ENCODE measurements around the gene BRD4. TPM values are rescaled to one million over a fixed set of nuclear protein-coding genes. Genes with fewer than 3 reads are reported as not detected.
A peak's percentile ranks its signal among the peaks of the same experiment; 100 is the strongest.

Gene BRD4
- total RNA-seq, 4 donors from 2014 or later: 51.0 to 148 (median 77.5) TPM

GRCh38 chr19:15253513-15253912 is 78.8 kb downstream of the BRD4 start:
- Histone ChIP-seq H3K27ac (peak overlapping the region in 1 of 4 donors; percentile 45), H3K36me3 (peaks cover 0 to 68% (median 3%) of the 10 kb centered on the region in 3 donors)

GRCh38 chr19:15253061-15253460 is 79.3 kb downstream of the BRD4 start:
- no peak overlapping the region for H3K4me3 ChIP-seq
- H3K36me3 ChIP-seq: peaks cover 0 to 64% (median 3%) of the 10 kb centered on the region in 3 donors
- H3K9me3 ChIP-seq: no peaks in the 10 kb centered on the region
- peaks cover 0 to 48% (median 7%) of the 10 kb centered on the region in 4 donors for H3K4me1 ChIP-seq
- H3K27ac ChIP-seq: peak overlapping the region in 1 of 4 donors; percentile 45
- no peaks in the 10 kb centered on the region for H3K27me3 ChIP-seq
- no peak for TF ChIP-seq CTCF (IDR thresholded peaks at IDR 0.05)
- TF ChIP-seq POLR2A (IDR thresholded peaks at IDR 0.05): no peak
- no peak for DNase-seq

More at GRCh38 chr19:15253513-15253912, 78.8 kb downstream of the BRD4 start:
- DNase-seq: no peak
- TF ChIP-seq POLR2A (IDR thresholded peaks at IDR 0.05): no peak
- no peak for TF ChIP-seq CTCF (IDR thresholded peaks at IDR 0.05)
- H3K4me1 ChIP-seq: peaks cover 0 to 43% (median 4%) of the 10 kb centered on the region in 4 donors
- no peaks in the 10 kb centered on the region for H3K9me3 ChIP-seq
- H3K27me3 ChIP-seq: no peaks in the 10 kb centered on the region
- no peak overlapping the region for H3K4me3 ChIP-seq

- no peak overlapping the region for H3K4me3 ChIP-seq
- no peaks in the 10 kb centered on the region for H3K27me3 ChIP-seq
- no peak for DNase-seq
- H3K4me1 ChIP-seq: peaks cover 0 to 53% (median 9%) of the 10 kb centered on the region in 4 donors
- H3K27ac ChIP-seq: peak overlapping the region in 3 of 4 donors; percentile 31 to 87 (median 45)
- TF ChIP-seq CTCF (IDR thresholded peaks at IDR 0.05): peak in 4 of 6 experiments; percentile 6 to 23 (median 20)
- TF ChIP-seq POLR2A (IDR thresholded peaks at IDR 0.05): no peak
- no peaks in the 10 kb centered on the region for H3K9me3 ChIP-seq
- peaks cover 0 to 64% (median 3%) of the 10 kb centered on the region in 3 donors for H3K36me3 ChIP-seq
Observed at GRCh38 chr19:15252398-15253018, 79.8 kb downstream of the BRD4 start.

GRCh38 chr19:15251749-15252397 is 80.5 kb downstream of the BRD4 start:
- H3K4me1 ChIP-seq: peaks cover 0 to 58% (median 11%) of the 10 kb centered on the region in 4 donors

More at GRCh38 chr19:15251749-15252397, 80.5 kb downstream of the BRD4 start:
- H3K4me3 ChIP-seq: no peak overlapping the region
- H3K27me3 ChIP-seq: no peaks in the 10 kb centered on the region
- peak in 2 of 3 donors; percentile 28 to 63 for DNase-seq
- no peaks in the 10 kb centered on the region for H3K9me3 ChIP-seq
- TF ChIP-seq CTCF (IDR thresholded peaks at IDR 0.05) (peak in 3 of 6 experiments; percentile 7 to 25 (median 14)), POLR2A (IDR thresholded peaks at IDR 0.05) (no peak)
- peaks cover 0 to 64% (median 3%) of the 10 kb centered on the region in 3 donors for H3K36me3 ChIP-seq
- H3K27ac ChIP-seq: peak overlapping the region in 3 of 4 donors; percentile 40 to 87 (median 87)

Measured in Peyer's patch (tissue), 4 donors.